Measurements from ENCODE around the gene PLEKHO1. TPM values are rescaled to one million over a fixed set of nuclear protein-coding genes. Genes with fewer than 3 reads are reported as not detected.

Gene PLEKHO1
- total RNA-seq, 2 experiments from 2014 or later = 34.2 to 35.0 TPM

GRCh38 chr1:150164224-150164623 is 14.5 kb downstream of the PLEKHO1 start:
- ChIA-PET POLR2A (no interaction called here), CTCF (interaction anchor here (2.3 kb wide), 1 partner anchor 91 kb away, joined by 5 read pairs; no protein-coding TSS in a partner anchor)

DNA sequence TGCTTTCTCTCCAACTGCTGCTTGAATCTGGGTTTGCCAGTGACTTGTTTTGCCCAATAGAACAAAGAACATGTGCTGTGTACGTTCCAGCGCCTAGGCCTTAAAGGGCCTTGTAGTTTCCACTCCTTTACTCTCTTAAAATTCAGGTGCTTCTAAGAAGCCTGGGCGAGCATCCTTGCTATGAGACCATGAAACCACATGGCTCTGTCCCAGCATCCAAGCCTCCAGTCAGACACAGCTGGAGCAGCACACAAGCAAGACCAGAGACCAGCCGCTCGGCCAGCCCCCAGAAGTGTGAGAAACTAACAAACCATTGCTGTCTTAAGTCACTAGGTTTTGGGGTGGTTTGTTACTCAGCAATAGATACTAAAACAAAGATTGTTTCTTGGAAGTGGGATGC is 15.1 kb downstream of the PLEKHO1 start:
- CTCF ChIA-PET = interaction anchor here (1.2 to 2.3 kb wide), 3 partner anchors 18 to 91 kb away, joined by 4 to 5 read pairs (median 4); no protein-coding TSS in a partner anchor
- POLR2A ChIA-PET = no interaction called here

- ChIA-PET CTCF (interaction anchor here (0.6 to 1.6 kb wide), 10 partner anchors 12 to 127 kb away, joined by 3 to 9 read pairs (median 4); partner anchors contain the start of gene PLEKHO1), POLR2A (no interaction called here)
Measured at GRCh38 chr1:150165622-150166612, 16.2 kb downstream of the PLEKHO1 start.

GRCh38 chr1:150168960-150169601 is 19.4 kb downstream of the PLEKHO1 start:
- POLR2A ChIA-PET = no interaction called here
- CTCF ChIA-PET = interaction anchor here (0.7 to 1.7 kb wide), 11 partner anchors 9 to 254 kb away, joined by 3 to 6 read pairs (median 3); no protein-coding TSS in a partner anchor

GRCh38 chr1:150171801-150172200 is 22.1 kb downstream of the PLEKHO1 start:
- ChIA-PET CTCF (interaction anchor here (0.6 kb wide), 2 partner anchors 239 to 900 kb away, joined by 3 read pairs; no protein-coding TSS in a partner anchor), POLR2A (interaction anchor here (0.6 kb wide), 1 partner anchor 20 kb away, joined by 4 read pairs; no protein-coding TSS in a partner anchor)

DNA sequence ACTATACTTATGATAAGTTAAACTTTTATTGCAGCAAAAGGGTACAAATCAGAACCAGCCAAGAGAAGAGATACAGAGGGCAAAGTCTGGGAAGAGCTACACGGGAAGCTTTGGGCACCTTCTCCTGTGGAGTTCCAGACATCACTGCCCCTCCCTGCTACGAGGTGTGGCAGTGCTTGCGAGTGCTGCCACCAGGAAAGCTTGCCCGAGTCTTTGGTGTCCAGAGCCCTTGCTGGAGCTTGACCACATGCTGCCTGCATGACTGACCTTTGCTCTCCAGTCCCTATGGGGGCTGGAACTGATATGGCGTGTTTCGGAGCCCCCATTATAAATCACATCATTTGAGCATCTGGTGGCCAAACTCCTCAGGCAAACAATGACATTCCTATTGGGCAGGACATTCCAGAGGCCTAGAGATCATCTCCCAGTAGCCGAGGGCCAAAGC is 23.4 kb downstream of the PLEKHO1 start:
- ChIA-PET POLR2A (no interaction called here), CTCF (no interaction called here)

GRCh38 chr1:150176593-150176992 is 26.9 kb downstream of the PLEKHO1 start:
- CTCF ChIA-PET = interaction anchor here (0.7 kb wide), 1 partner anchor 104 kb away, joined by 3 read pairs; no protein-coding TSS in a partner anchor
- POLR2A ChIA-PET = no interaction called here

GRCh38 chr1:150178548-150178947 is 28.8 kb downstream of the PLEKHO1 start:
- ChIA-PET CTCF (interaction anchor here (0.8 kb wide), 1 partner anchor 10 kb away, joined by 3 read pairs; no protein-coding TSS in a partner anchor), POLR2A (no interaction called here)

DNA sequence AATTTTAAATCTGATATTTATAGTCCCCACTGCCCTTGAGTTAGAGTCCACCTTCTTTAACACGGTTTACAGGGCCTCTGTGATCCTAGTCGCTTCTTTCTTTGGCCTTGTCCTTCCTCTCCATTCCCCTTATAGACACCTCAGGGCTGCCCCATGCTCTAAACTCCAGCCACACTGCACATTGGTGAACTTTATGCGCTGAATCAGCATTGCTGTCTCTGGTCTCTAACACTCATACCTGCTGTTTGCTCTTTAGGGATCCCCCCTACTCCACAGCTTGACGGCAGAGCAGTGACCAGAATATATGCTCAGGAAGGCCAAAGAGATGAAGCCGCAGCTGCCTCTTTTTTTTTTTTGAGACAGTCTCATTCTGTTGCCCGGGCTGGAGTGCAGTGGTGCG is 30.2 kb downstream of the PLEKHO1 start:
- CTCF ChIA-PET = no interaction called here
- POLR2A ChIA-PET = interaction anchor here (0.5 to 0.7 kb wide), 2 partner anchors 18 to 54 kb away, joined by 4 to 5 read pairs; no protein-coding TSS in a partner anchor

DNA sequence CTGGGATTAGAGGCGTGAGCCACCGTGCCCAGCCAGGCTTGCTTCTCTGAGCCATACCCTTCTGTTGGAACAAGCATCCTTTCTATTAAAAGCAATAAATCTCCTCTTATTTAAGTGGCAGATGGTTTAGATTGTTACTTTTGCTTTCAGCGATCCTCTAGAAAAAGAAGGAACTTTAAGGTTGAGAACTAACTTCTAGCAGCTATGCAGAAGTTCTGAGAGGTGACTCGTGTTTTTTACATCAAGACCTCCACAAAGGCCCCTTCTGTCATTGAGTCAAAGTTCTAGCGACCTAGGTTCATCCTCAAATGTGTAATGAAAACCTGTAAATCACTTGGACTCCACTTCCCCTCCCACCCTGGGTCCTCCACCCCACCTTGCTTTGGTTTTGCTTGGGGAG is 30.8 kb downstream of the PLEKHO1 start:
- POLR2A ChIA-PET = interaction anchor here (0.7 kb wide), 1 partner anchor 19 kb away, joined by 4 read pairs; no protein-coding TSS in a partner anchor
- CTCF ChIA-PET = no interaction called here

DNA sequence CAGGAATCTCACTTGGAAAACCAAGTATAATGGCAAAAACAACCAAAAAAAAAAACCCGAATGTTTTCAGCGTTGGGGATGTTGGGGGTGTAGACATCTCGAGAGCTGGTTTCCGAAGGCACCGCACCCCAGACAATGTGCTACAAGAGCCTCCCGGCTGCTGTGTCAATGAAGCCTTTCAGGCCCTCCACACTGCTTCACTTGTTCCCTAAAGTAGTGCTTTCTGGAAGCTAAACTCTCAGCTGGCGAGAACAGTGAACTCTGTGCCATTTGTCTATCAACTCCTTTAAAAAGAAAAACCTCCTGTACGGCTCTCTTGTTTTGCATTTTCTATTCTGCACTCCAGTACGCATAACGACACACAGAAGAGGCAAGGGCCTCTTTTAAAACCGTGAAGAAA is 32.5 kb downstream of the PLEKHO1 start:
- ChIA-PET CTCF (interaction anchor here (0.6 kb wide), 1 partner anchor 10 kb away, joined by 3 read pairs; no protein-coding TSS in a partner anchor), POLR2A (no interaction called here)

DNA sequence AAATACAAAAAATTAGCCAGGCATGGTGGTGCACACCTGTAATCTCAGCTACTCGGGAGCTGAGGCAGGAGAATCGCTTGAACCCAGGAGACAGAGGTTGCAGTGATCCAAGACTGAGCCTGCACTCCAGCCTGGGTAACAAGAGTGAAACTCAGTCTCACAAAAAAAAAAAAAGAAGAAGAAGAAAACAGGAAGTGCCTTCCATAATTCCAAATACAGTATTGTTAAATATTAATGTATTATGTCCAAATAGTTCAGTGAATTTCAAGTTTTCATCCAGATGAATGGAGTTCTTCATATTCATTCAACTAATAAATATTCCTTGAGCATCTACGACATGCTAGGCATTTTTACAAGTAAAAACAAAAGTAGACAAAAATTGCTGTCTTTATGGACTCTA is 33.3 kb downstream of the PLEKHO1 start:
- ChIA-PET CTCF (interaction anchor here (0.7 kb wide), 1 partner anchor 167 kb away, joined by 3 read pairs; no protein-coding TSS in a partner anchor), POLR2A (interaction anchor here (0.7 kb wide), 1 partner anchor 299 kb away, joined by 4 read pairs; no protein-coding TSS in a partner anchor)

GRCh38 chr1:150185481-150185880 is 35.8 kb downstream of the PLEKHO1 start:
- ChIA-PET POLR2A (no interaction called here), CTCF (interaction anchor here (0.6 kb wide), 1 partner anchor 90 kb away, joined by 3 read pairs; no protein-coding TSS in a partner anchor)

- POLR2A ChIA-PET = interaction anchor here (0.6 to 1.7 kb wide), 2 partner anchors 9 to 299 kb away, joined by 4 to 7 read pairs; a partner anchor contains a TSS
- CTCF ChIA-PET = interaction anchor here (0.6 to 2.0 kb wide), 8 partner anchors 18 to 298 kb away, joined by 3 to 7 read pairs (median 4); a partner anchor contains a TSS
Measured at GRCh38 chr1:150186438-150186788, 36.7 kb downstream of the PLEKHO1 start.

DNA sequence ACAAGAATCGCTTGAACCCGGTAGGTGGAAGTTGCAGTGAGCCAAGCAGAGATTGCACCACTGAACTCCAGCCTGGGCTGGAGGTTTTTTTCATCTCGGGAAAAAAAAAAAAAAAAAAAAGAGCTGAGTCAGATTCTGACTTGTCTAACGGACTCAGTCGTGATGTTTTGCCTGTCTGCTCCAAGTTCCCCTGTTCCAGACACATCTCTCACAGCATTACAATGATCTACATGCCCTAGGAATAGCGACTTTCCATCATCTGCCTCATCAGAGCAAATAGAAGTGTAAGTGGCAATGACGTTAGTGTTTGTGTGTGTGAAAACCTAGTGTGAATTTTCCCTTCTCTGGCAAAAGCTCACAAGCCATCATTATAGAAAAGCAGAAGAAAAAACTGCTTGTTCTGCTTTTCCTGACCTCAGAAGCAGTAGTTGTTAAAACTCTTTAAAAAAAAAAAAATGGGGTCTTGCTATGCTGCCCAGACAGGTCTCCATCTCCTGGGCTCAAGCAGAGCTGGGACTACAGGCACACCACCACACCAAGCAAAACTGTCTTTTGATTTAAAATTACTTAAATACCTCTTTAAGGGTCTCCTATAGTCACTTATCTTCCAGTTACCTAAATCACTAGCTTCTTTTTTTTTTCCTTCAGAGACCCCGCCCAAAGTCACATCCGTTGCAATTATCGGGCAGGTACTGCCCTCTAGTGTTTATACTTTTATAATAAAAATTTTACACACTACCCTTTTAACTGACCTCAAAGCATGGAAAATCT is 37.3 kb downstream of the PLEKHO1 start:
- CTCF ChIA-PET = interaction anchor here (0.6 to 2.0 kb wide), 28 partner anchors 10 to 790 kb away, joined by 3 to 10 read pairs (median 3); partner anchors contain the start of genes PLEKHO1 and VPS45
- POLR2A ChIA-PET = interaction anchor here (0.6 to 1.7 kb wide), 5 partner anchors 10 to 299 kb away, joined by 3 to 7 read pairs (median 4); partner anchors contain the start of gene VPS45

DNA sequence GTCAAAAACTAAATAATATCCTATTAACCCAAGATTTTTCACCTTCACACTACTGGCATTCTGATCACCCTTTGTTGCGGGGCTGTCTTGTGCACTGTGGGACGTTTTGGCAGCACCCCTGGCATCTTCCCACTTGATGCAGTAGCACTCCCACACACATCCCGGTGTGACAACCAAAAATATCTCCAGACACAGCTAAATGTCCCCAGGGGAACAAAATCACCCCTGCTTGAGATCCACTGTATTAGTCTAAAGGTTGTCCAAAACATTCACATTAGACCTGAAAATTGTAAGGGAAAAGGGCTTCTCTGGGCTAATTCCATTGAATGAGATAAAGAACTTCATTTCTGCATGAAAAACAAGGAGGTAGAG is 37.8 kb downstream of the PLEKHO1 start:
- ChIA-PET POLR2A (interaction anchor here (0.7 to 1.7 kb wide), 3 partner anchors 120 to 300 kb away, joined by 3 to 7 read pairs (median 4); partner anchors contain the start of gene VPS45), CTCF (interaction anchor here (0.7 to 2.0 kb wide), 19 partner anchors 10 to 299 kb away, joined by 3 to 10 read pairs (median 3); partner anchors contain the start of genes PLEKHO1 and VPS45)

- POLR2A ChIA-PET = no interaction called here
- CTCF ChIA-PET = interaction anchor here (0.7 kb wide), 1 partner anchor 10 kb away, joined by 3 read pairs; no protein-coding TSS in a partner anchor
Measured at GRCh38 chr1:150192012-150192411, 42.3 kb downstream of the PLEKHO1 start.

DNA sequence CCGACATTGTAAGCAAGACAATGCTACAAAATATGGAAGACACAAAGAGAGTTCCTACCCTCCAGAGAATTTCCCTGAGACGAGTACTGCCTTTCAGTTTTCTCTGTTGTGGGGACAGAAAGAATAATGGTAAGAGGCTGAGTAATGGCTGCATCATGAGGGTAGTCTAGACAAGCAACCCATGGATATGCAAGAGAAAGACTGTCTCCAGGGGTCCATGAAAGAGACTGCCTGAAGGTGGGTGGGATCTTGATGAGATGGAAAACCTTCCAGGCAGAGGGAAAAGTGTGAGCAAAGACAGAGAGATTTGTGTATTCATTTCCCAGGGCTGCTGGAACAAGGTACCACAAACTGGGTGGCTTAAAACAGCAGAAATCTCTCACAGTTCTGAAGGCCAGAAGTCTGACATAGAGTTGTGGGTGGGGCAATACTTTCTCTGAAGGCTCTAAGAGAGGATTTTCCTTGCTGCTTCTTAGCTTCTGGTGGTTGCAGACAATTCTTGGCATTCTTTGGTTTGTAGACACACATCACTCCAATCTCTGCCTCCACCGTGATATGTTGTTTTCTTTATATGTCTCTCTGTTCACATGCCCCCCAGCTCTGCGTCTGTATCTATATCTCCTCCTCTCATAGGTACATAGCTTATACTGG is 44.8 kb downstream of the PLEKHO1 start:
- CTCF ChIA-PET = interaction anchor here (0.7 kb wide), 1 partner anchor 31 kb away, joined by 3 read pairs; no protein-coding TSS in a partner anchor
- POLR2A ChIA-PET = no interaction called here
